NCI-H1105 (cell line): Measurements from ENCODE around the gene IFNA13.

Experiments
- DNase-seq: peaks from one replicate; lab custom pipeline; 2025; lab: John Stamatoyannopoulos, UW

IFNA13 gene

GRCh38 chr9:21357479-21358460, 10.1 kb downstream of the IFNA13 start:
- DNase-seq = no peak

- DNase-seq = no peak
Observed at GRCh38 chr9:21350787-21351186, 17.1 kb downstream of the IFNA13 start, which contains the start of gene IFNA6. Gene IFNA6, minus strand, starts transcription at chr9:21350887. Its CDS starts 0 bp downstream, at chr9:21350887.

- no peak for DNase-seq
Observed at GRCh38 chr9:21348430-21348970, 19.4 kb downstream of the IFNA13 start.

GRCh38 chr9:21340735-21341134, 27.1 kb downstream of the IFNA13 start:
- DNase-seq = no peak

GRCh38 chr9:21336457-21336856, 31.4 kb downstream of the IFNA13 start:
- DNase-seq = no peak

GRCh38 chr9:21334701-21335632, 32.9 kb downstream of the IFNA13 start, which contains the start of gene KLHL9:
Gene KLHL9, minus strand, starts transcription at chr9:21335404. Its CDS starts 545 bp downstream, at chr9:21334859.
- DNase-seq = peak; percentile 79

- no peak for DNase-seq
Observed at GRCh38 chr9:21333226-21333625, 34.6 kb downstream of the IFNA13 start.

- DNase-seq = no peak
Observed at GRCh38 chr9:21331676-21332402, 36.0 kb downstream of the IFNA13 start.

GRCh38 chr9:21326526-21327139, 41.2 kb downstream of the IFNA13 start:
- DNase-seq = peak; percentile 10

GRCh38 chr9:21324047-21324446, 43.8 kb downstream of the IFNA13 start:
- no peak for DNase-seq

- no peak for DNase-seq
Observed at GRCh38 chr9:21322911-21323461, 44.9 kb downstream of the IFNA13 start.

GRCh38 chr9:21320465-21320864, 47.4 kb downstream of the IFNA13 start:
- no peak for DNase-seq

GRCh38 chr9:21317956-21318923, 49.6 kb downstream of the IFNA13 start:
- DNase-seq = peak; percentile 17
